ENCODE data around the gene TTYH3.

- TF ChIP-seq CTCF (IDR thresholded peaks at IDR 0.05) = no peak
- no peak for TF ChIP-seq POLR2A (IDR thresholded peaks at IDR 0.05)
These were observed 38.4 kb downstream of the TTYH3 start for GRCh38 chr7:2670171-2670570.

Measured in right lobe of liver (tissue), 4 donors.